Bronchial smooth muscle cell (primary cell): ENCODE measurements around the gene PSMG1. TPM values are rescaled to one million over a fixed set of nuclear protein-coding genes. Genes with fewer than 3 reads are reported as not detected.

ENCODE experiments used
- total RNA-seq: library from RNA; depleted of rRNA; stranded (reverse); fragments of >200 nt; gene quantifications from 2 replicates; pipeline ENCODE4 v1.2.1, GENCODE V29; 2014

The PSMG1 gene, protein sequence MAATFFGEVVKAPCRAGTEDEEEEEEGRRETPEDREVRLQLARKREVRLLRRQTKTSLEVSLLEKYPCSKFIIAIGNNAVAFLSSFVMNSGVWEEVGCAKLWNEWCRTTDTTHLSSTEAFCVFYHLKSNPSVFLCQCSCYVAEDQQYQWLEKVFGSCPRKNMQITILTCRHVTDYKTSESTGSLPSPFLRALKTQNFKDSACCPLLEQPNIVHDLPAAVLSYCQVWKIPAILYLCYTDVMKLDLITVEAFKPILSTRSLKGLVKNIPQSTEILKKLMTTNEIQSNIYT
- 30.1 and 47.1 TPM in 2 replicates for total RNA-seq

DNA sequence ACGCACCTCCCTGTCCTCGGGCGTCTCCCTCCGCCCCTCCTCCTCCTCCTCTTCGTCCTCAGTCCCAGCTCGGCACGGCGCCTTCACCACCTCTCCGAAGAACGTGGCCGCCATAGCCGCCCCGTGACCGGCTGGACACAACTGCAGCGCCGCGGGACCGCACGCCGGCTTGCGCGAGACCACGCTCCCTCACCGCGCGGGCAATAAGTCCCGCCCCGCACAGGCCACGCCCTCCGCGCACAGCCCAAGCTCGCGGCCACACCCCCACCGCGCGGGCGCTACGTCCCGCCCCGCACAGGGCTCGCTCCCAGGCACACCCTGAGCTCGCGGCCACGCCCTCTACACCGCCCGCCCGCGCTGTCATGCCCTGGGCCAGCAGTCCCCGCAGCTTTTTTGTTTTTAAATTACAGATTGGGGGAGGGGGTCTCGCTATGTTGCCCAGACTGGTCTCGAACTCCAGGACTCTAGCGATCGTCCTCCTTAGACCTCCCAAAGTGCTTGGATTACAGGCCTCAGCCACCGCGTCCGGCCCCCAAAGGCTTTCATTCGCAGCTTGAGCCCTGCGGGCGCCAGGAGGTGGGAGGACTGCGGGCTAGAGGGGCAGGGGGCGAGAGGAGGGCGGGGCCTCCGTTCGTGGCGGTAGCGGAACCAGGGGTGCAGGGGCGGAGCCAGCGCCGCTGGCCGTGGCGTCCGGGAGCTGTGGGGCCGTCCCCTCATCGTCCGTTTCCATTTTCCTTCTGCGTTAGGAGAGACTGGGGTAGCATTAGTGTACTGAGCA is at the start of gene PSMG1:
PSMG1 (minus strand) TSS at position 180 of the 778 bp plus-strand sequence; CDS start at position 114, 66 bp downstream.

Other genes starting within 250 kb of the PSMG1 start
- 40.4 and 46.1 TPM in 2 replicates for gene BRWD1, start 130.2 kb upstream of the PSMG1 start, total RNA-seq
- 163 and 221 TPM in 2 replicates for gene HMGN1, start 165.6 kb upstream of the PSMG1 start, total RNA-seq